ENCODE results near the gene PRM3. TPM values are rescaled to one million over a fixed set of nuclear protein-coding genes. Genes with fewer than 3 reads are reported as not detected.

PRM3 gene
- total RNA-seq, 1 experiment from 2014 or later: not detected

DNA sequence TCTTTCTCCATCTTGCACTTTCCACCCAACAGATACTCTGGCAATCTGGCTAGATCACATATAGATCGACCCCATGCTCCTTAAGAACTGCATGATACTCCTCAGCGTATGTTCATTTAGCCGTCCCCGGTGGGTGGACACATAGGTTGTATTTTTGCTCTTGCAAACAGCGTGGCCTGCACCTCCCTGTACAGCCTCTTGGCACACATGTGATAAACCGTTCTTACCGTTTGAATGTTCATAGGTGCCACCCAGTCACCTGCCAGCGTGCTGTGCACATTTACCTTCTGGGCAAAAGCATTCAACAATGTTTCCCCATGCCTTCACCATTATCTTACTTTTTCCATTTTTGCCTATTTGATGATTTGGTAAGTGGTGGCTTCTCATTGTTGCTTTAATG is 10.5 kb downstream of the PRM3 start:
- Mint-ChIP-seq H3K4me3 (ENCODE audit: unreplicated experiment) (no peak overlapping the region), H3K4me1 (ENCODE audit: low read depth, unreplicated experiment) (peaks cover 20% of the 10 kb centered on the region), H3K36me3 (ENCODE audit: insufficient read depth, unreplicated experiment) (no peaks in the 10 kb centered on the region), H3K9me3 (ENCODE audit: unreplicated experiment) (no peaks in the 10 kb centered on the region), H3K27me3 (ENCODE audit: insufficient read depth, unreplicated experiment) (no peaks in the 10 kb centered on the region), H3K27ac (ENCODE audit: unreplicated experiment) (no peak overlapping the region)
- POLR2A ChIA-PET: no interaction called here
- no peaks in the 10 kb centered on the region for H3K9me3 ChIP-seq
- no peaks in the 10 kb centered on the region for H3K36me3 ChIP-seq (ENCODE audit: control insufficient read depth, insufficient read depth, low read length)
- no TSS peak for BruUV-seq (replicated peaks)
- CTCF ChIA-PET: no interaction called here
- no peak for DNase-seq
- intact Hi-C loops (cut with micrococcal nuclease; ENCODE audit: unreplicated experiment): no loop called here
- TF ChIP-seq CTCF (IDR thresholded peaks at IDR 0.05; ENCODE audit: insufficient read depth in 1 of 2, low read depth in 1 of 2, low read length in 1 of 2, severe bottlenecking in 1 of 2, unreplicated experiment in 1 of 2): no peak
- no peaks in the 10 kb centered on the region for H3K27me3 ChIP-seq (replicated peaks; ENCODE audit: control insufficient read depth, insufficient read depth, low read length)
- H3K4me3 ChIP-seq (ENCODE audit: low read depth, low read length): no peak overlapping the region
- peaks cover 31% of the 10 kb centered on the region for H3K4me1 ChIP-seq

DNA sequence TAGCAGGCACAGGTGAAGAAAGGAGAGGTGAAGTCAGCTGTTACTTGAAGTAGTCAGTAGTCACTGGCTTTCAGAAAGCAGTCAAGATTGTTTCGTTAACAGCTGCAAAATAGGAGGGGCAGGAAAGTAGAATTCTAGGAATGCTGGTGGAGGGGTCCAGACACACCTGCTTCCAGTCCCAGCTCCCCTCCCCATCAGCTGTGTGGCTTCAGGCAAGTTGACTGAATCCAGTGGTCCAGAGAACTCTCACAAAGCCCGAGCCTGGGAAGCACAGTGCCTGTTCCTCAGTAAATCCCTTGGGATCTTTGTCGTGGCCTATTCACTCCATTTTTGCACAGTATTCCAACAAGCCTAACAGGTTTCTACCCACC is 12.8 kb downstream of the PRM3 start:
- H3K4me3 ChIP-seq (ENCODE audit: low read depth, low read length): no peak overlapping the region
- peaks cover 18% of the 10 kb centered on the region for H3K36me3 Mint-ChIP-seq (ENCODE audit: insufficient read depth, unreplicated experiment)
- H3K9me3 Mint-ChIP-seq (ENCODE audit: unreplicated experiment): no peaks in the 10 kb centered on the region
- no peaks in the 10 kb centered on the region for H3K27me3 ChIP-seq (replicated peaks; ENCODE audit: control insufficient read depth, insufficient read depth, low read length)
- no peak overlapping the region for H3K4me3 Mint-ChIP-seq (ENCODE audit: unreplicated experiment)
- H3K27me3 Mint-ChIP-seq (ENCODE audit: insufficient read depth, unreplicated experiment): no peaks in the 10 kb centered on the region
- H3K36me3 ChIP-seq (ENCODE audit: control insufficient read depth, insufficient read depth, low read length): no peaks in the 10 kb centered on the region
- intact Hi-C loops (cut with micrococcal nuclease; ENCODE audit: unreplicated experiment): loop anchor here (1.0 kb wide), 2 partner anchors 53 to 99 kb away; no protein-coding TSS in a partner anchor
- peaks cover 20% of the 10 kb centered on the region for H3K4me1 Mint-ChIP-seq (ENCODE audit: low read depth, unreplicated experiment)
- H3K4me1 ChIP-seq: peaks cover 39% of the 10 kb centered on the region
- DNase-seq: peak; percentile 64 to 82
- ChIA-PET POLR2A (interaction anchor here (1.1 kb wide), 2 partner anchors 8 to 19 kb away, joined by 3 to 9 read pairs; partner anchors contain the start of gene TNP2), CTCF (interaction anchor here (0.7 kb wide), 1 partner anchor 23 kb away, joined by 3 read pairs; no protein-coding TSS in a partner anchor)
- no peaks in the 10 kb centered on the region for H3K9me3 ChIP-seq
- H3K27ac Mint-ChIP-seq (ENCODE audit: unreplicated experiment): peak overlapping the region; percentile 80
- no TSS peak for BruUV-seq (replicated peaks)
- TF ChIP-seq CTCF (IDR thresholded peaks at IDR 0.05; ENCODE audit: insufficient read depth in 1 of 2, low read depth in 1 of 2, low read length in 1 of 2, severe bottlenecking in 1 of 2, unreplicated experiment in 1 of 2): no peak

DNA sequence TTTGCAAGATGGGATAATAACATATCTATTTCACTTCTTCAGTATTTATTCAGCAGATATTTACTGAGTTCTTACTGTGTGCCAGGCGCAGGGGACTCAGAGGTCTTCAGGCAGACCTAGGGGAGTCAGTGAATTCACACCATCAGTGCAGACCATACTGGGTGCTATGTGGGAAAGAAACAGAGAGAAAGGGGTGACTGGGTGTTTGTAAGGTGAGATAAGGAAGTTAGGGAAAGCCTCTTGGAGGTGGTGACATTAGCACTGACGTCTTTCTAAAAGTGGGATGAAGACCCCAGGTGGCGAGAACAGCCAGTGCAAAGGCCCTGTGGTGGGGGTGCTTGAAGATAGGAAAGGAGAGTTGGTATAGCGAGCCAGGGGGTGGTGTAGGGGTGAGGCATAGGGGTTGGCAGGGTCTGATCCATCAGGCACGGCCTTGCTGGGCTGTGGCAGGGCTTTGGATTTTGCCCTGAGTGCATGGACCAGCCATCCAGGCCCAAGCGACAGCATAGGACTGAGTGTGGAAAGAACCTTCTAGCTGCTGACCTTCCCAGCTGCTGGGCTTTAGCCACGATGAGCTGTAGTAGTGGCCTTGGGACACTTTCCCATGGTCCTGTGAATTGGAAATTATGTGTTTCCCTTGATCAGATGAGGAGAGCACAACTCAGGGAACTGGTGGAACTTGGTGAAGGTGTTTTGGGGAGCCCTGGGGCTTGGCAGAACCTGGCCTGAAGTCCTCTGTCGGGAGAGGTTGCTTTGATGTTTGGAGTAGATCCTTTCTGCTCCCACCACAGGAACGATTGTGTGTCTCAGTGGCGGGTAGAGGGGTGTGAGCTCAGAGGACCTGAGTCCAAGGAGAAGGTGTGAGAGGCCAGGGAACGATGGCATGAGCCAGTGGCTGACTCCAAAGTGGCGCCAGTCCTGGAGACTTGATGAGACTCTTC is 13.5 kb downstream of the PRM3 start:
- Histone ChIP-seq H3K27me3 (replicated peaks; ENCODE audit: control insufficient read depth, insufficient read depth, low read length) (no peaks in the 10 kb centered on the region), H3K36me3 (ENCODE audit: control insufficient read depth, insufficient read depth, low read length) (no peaks in the 10 kb centered on the region), H3K4me1 (peaks cover 39% of the 10 kb centered on the region), H3K4me3 (ENCODE audit: low read depth, low read length) (no peak overlapping the region), H3K9me3 (no peaks in the 10 kb centered on the region)
- TF ChIP-seq CTCF (IDR thresholded peaks at IDR 0.05; ENCODE audit: insufficient read depth in 1 of 2, low read depth in 1 of 2, low read length in 1 of 2, severe bottlenecking in 1 of 2, unreplicated experiment in 1 of 2): no peak
- intact Hi-C loops (cut with micrococcal nuclease; ENCODE audit: unreplicated experiment): loop anchor here (1.0 to 10.0 kb wide), 3 partner anchors 53 to 155 kb away; no protein-coding TSS in a partner anchor
- peaks cover 20% of the 10 kb centered on the region for H3K4me1 Mint-ChIP-seq (ENCODE audit: low read depth, unreplicated experiment)
- peaks cover 25% of the 10 kb centered on the region for H3K36me3 Mint-ChIP-seq (ENCODE audit: insufficient read depth, unreplicated experiment)
- CTCF ChIA-PET: interaction anchor here (0.7 kb wide), 1 partner anchor 24 kb away, joined by 3 read pairs; no protein-coding TSS in a partner anchor
- POLR2A ChIA-PET: interaction anchor here (1.1 kb wide), 1 partner anchor 9 kb away, joined by 3 read pairs; the partner anchor contains the start of gene TNP2
- BruUV-seq (replicated peaks): no TSS peak
- no peak for DNase-seq
- peak overlapping the region; percentile 80 for H3K27ac Mint-ChIP-seq (ENCODE audit: unreplicated experiment)
- no peaks in the 10 kb centered on the region for H3K9me3 Mint-ChIP-seq (ENCODE audit: unreplicated experiment)
- no peaks in the 10 kb centered on the region for H3K27me3 Mint-ChIP-seq (ENCODE audit: insufficient read depth, unreplicated experiment)
- H3K4me3 Mint-ChIP-seq (ENCODE audit: unreplicated experiment): peak overlapping the region; percentile 12
